ENCODE data around the gene PRF1.
"Not testable (repeated sequence)": the region's sequence is repeated elsewhere in the genome, so short reads cannot be mapped to it uniquely, and the experiment has no call there.

The PRF1 gene

DNA sequence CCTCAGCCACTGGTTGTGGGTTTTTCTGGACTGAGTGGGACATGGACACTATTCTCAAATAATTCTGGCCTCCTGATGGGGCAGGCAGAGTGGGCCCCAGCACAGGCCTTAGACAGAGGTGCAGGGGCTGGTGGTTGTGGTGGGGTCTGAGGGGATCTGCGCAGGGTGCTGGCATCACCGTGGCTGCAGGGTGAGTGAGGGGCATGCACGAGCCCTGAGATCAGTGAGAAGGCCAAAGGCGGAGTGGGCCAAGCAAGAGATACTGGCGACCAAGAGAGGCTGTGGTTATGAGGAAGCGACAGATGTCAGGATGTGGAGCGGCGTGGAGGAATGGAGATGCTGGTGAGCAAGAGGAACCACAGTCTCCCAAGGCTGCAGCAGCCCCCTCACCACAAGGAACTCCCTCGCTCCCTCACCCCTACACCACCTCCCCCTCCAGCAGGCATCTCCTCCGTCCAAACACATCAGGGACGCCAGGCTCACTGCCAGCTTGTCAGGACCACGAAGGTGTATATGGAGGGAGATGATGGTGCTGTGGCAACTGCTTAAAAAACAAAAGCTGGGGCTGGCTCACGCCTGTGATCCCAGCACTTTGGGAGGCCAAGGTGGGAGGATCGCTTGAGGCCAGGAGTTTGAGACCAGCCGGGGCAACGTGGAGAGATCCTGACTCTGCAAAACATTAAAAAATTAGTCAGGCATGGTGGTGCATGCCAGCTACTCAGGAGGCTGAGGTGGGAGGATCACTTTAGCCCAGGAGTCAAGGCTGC lies 9.6 kb downstream of the PRF1 start:
- no peak for DNase-seq

DNA sequence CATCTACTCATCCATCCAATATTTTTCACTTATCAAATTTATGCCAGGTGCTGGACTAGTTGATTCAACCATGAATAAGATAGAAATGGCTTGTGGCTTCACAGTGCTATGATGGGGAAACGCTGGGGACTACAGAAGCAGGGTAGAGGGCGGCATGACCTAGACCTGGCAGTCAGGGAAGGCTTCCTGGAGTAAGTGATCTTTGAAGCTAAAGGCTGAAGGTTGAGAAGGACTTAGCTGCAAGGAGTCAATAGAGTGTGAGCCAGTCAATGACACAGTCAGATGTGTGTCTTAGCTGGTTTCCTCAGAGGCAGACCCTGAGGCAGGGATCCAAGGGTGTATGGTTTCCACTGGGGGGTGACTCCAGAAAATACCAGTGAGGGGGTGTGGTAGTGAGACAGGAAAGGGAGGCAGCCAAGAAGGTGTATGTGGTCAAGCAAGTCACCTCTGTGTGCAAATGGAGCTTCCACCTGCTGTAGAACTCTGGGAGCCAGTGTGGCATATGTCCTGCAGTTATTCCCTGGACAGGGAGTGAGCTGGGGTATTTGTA lies 10.3 kb downstream of the PRF1 start:
- no peak for DNase-seq

DNA sequence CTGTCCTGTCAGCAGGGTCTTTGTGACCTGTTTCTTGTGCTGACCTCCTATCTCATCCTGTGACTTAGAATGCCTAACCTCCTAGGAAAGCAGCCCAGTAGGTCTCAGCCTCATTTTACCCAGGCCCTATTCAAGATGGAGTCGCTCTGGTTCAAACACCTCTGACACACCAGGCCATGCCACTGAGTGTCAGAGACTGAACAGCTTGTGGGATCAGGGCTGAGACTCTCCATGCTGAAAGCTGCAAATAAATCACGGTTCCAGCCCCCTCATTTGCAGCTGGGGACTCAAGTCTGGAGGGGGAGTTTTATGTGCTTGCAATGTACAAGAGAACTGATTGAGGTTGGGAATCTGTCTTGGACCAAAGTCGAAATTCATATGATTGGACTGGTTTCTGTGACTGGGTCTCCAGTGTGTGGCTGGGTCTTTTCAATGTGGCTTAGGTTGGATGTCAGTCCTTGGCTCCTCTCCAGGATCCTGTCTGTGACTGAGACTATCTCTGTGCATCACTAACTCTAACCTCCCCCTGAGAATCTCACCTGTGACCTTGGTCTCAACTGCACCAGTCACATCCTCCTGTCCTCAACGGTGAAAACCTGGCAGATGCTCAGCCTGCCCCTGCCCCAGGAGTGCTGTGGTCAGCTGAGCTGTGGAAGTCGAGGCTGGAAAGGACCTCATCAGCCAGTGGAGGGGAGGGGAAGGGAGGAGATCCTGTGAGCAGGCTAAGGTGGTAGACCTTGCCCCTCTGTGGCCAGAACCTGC lies 11.7 kb downstream of the PRF1 start:
- DNase-seq: no peak

- no peak for DNase-seq
Observed at GRCh38 chr10:70589762-70590654, 12.5 kb downstream of the PRF1 start.

DNA sequence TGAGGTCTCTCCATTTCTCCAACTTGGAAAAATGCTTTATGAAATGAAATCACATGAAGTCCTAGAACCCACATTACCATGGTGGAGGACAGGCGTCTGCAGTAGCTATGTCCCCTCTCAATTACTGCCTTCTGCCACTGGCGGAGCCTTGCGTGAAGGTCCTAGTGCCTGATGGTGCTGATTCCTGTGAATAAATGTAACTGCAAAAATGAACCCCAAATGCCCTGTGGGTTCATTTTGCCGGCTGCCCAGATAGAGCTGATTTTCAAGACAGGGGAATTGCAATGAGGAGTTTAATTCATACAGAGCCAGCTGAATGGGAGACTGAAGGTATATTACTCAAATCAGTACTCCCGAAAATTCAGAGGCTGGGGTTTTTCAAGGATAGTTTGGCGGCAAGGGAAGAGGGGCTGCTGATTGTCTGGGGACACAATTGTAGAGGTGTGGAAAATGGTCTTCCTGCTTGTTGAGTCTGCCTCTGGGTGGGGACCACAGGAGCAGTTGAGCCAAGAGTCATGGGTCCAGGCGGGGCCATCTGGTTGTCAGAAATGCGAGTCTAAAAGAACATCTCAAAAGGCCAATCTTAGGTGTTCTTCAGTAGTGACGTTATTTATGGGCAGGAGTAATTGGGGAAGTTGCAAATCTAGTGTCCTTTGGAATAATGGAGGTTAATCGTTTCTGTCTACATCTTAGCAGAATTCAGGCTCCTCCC lies 13.5 kb downstream of the PRF1 start:
- DNase-seq: no peak

DNA sequence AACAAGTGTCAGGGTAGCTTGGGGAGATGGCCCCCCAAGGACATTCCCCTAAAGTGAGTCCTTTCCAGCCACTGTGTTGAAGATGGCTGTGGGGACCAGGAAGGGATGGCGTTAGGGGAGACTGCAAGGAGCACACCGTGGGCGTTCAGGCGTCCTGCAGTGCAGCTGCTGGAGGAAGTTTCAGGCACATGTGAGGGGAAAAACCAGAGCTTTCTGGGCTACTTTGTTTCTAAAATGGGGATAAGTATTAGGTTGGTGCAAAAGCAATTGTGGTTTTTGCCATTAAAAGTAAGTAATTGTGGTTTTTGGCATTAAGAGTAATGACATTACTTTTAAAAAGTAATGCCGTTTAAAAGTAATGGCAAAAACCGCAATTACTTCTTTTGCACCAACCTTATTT lies 14.3 kb downstream of the PRF1 start:
- DNase-seq: no peak

DNA sequence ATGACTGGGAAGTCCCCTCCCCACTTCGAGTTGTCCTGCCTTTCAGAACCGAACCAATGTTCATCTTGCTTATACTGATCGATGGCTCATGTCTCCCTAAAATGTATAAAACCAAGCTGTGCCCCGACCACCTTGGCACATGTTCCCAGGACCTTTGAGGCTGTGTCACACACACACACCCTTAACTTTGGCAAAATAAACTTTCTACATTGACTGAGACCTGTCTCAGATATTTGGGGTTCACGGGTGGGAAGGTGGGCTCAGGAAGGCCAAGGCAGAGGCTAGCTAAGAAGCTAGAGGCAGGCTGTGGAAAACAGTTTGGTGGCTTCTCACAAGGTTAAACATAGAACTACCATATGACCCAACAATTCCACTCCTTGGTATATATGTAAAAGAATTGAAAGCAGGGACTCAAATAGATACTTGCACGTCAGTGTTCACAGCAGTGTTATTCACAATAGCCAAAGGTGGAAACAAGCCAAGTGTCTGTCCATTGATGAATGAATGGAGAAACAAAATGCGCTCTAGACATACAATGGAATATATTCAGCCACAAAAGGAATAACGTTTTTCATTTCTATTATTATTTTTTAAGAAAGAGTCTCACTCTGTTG lies 15.4 kb downstream of the PRF1 start:
- DNase-seq: no peak

- no peak for DNase-seq
Observed at GRCh38 chr10:70586348-70586930, 16.1 kb downstream of the PRF1 start.

GRCh38 chr10:70585578-70586169 lies 16.9 kb downstream of the PRF1 start:
- DNase-seq: no peak

- DNase-seq: peak; percentile 30
Observed at GRCh38 chr10:70584909-70585544, 17.5 kb downstream of the PRF1 start.

- DNase-seq: no peak
Observed at GRCh38 chr10:70584366-70584765, 18.2 kb downstream of the PRF1 start.

- no peak for DNase-seq
Observed at GRCh38 chr10:70583669-70584037, 18.9 kb downstream of the PRF1 start.

GRCh38 chr10:70582793-70583668 lies 19.5 kb downstream of the PRF1 start:
- DNase-seq: no peak

- DNase-seq: not testable (repeated sequence)
Observed at GRCh38 chr10:70581176-70581575, 21.4 kb downstream of the PRF1 start.

DNA sequence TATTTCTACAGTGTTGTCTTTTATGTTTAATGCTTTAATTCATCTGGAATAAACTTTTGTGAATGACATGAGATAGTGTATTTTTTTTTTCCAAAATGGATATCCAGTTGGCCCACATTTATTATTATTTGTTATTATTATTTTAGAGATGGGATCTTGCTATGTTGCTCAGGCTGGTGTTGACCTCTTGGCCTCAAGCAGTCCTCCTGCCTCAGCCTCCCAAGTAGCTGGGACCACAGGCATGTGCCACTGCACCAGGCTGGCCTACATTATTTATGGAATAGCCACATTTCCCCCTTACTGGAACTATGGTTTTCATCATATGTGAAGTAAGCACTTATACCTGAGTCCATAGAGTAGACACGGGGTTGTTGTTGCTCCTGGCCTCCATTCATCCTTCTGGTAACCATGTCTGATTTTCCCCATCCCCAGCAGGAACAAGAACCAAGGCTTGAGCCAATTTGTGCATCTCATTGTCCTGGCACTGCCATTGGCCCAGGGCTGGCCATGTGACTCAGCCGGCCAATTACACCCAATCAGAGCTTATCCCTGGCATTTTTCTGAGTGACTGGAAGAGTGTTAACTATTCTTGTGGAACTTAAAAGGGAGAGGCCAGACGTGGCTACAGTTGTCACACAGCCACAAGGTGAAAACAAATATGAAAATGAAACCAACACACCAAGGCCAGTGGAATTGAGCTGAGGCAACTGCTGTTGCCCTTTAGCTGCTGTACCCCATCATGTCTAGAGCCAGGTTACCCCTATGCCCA lies 23.1 kb downstream of the PRF1 start:
- DNase-seq: no peak

- peak; percentile 56 for DNase-seq
Observed at GRCh38 chr10:70578371-70578947, 24.1 kb downstream of the PRF1 start.

DNA sequence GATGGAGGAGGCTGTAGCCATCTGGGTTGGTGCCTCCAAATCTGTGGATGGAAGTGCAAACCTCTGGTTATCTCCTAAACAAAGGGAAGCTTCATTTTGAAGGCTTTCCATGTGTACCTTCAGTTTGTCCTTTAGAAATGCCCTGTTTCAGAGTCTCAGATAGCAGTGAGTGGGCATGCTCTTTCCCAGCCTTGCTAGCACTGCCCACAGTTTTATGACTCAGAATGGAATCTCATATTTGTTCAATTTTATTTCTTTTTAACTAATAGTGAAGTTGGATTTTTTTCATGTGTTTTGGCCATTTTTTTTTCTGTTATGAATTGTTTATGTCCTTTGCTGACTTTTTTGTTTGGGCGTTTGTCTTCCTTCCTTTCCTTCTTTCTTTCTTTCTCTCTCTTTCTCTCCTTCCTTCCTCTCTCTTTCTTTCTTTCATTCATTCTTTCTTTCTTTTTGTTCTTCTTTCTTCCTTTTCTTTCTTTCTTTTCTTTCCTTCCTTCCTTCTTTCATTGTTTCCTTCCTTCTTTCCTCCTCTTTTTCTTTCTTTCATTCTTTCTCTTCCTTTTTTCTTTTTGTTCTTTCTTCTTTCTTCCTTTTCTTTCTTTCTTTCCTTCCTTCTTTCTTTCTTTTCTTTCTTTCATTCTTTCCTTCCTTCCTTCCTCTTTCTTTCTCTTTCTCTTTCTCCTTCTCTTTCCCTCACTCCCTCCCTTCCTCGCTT lies 25.6 kb downstream of the PRF1 start:
- DNase-seq: peak; percentile 30
